Measurements from ENCODE around the gene NUDT5.
"Not testable (repeated sequence)": the region's sequence is repeated elsewhere in the genome, so short reads cannot be mapped to it uniquely, and the experiment has no call there.

Gene NUDT5

DNA sequence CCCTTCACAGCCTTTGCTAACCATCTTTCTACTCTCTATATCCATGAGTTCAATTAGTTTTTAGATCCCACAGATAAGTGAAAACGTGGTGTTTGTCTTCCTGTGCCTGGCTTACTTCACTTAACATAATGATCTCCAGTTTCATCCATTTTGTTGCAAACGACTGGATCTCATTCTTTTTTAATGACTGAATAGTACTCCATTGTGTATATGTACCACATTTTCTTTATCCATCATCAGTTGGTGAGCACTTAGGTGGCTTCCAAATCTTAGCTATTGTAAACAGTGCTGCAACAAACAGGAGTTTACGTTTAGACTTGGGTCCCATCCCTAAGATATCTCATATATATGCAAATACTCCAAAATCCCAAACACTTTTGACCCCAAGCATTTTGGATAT is 9.4 kb upstream of the NUDT5 start:
- DNase-seq (ENCODE audit: low spot score) = no peak

DNA sequence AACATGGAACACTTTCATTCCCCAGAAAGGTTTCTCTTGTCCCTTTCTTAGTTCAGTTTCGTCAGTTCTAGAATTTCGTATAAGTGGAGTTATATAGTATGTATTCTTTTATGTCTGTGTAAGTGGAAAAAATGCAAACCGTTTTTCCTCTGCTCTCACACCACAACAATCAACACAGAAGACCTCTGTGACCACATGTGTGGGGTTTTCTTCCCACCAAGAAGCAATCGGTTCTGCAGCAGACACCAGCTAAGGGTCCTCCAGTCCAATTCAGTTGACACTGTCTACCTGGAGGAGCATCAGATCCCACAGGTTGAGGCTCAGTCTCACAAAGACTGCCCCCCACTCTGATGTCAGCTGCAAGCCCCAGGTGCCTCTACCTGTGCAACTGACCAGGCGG is 6.5 kb upstream of the NUDT5 start:
- DNase-seq (ENCODE audit: low spot score) = no peak

DNA sequence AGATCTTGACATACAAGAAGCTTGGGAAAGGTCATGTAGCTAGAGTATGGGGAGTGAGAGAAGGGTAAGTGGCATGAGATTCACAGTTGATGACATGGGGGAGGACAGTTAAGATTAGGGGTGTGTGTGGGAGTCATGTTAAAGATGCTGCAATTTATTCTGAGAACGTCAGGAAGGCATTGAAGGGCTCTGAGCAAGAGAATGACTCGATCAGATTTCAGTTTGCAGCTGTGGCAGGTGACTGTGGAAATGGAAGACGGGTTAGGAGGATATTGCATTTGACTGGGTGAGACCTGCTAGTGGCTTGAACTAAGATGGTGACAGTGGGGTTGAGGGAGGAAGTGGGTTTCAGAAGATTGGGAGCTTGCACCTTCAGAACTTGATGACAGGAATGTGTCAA is 5.9 kb upstream of the NUDT5 start:
- DNase-seq (ENCODE audit: low spot score) = no peak

DNA sequence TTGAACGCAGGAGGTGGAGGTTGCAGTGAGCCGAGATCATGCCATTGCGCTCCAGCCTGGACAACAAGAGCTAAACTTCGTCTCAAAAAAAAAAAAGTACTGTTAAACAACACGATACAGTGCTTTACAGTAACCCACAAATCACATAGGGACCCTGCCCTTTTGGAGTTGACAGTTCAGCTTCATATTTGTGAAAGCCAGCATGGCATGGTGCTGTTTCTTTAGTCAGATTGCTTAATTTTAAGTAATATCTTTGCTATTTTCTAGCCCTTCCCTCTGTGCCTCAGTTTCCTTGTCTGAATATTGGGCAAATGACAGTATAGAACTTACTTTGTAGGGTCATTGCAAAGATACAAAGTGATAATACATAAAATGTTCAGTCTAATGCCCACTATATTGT is 5.2 kb upstream of the NUDT5 start:
- DNase-seq (ENCODE audit: low spot score) = no peak

DNA sequence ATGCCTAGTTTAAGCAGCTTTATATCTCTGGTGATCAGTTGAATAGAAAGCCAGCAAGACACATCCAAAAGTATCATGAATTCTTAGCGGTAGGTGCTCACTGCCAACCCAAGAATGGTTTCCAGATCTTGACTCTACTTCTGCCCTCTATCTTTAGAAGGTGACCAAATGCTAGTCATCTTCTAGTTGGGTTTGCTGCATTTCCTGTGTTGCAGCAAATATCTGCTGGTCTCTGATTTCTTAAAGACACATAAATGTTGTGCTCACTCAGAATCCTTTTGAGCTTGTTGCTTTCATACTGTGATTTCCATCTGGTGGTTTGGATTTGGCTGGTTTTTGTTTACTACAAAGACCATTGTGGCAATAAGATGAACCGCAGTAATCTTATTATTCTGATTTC is 2.5 kb upstream of the NUDT5 start:
- no peak for DNase-seq (ENCODE audit: low spot score)

DNA sequence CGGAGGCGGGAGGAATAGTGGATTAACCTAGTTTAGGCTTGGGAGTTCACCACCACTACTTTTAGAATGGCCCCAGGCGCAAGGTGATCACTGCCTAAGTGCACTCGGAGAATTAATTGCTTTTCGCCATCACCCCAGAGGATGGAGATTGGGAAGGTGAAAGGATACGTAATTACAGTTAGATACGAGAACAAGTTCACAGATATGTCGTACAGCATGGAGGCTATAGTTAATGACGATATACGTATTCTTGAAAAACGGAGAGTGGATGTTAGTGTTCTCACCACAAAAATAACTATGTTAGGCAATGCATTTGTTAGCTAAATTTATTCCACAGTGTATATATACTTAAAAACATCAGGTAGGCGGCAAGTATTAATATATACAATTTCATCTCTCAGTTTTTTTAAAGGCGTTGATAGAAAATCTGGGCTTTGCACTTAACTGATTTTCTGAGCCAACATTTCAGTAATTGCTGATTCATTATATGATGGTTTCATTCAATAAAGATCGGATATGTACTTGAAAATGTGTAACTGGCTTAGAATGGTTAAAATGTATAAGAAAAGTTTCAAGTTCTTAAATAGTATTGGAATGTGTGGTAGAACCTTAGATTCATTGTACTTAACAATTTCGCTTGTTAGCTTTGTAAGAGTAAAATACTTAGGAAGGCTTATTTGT is 980 bp upstream of the NUDT5 start:
- no peak for DNase-seq (ENCODE audit: low spot score)

DNA sequence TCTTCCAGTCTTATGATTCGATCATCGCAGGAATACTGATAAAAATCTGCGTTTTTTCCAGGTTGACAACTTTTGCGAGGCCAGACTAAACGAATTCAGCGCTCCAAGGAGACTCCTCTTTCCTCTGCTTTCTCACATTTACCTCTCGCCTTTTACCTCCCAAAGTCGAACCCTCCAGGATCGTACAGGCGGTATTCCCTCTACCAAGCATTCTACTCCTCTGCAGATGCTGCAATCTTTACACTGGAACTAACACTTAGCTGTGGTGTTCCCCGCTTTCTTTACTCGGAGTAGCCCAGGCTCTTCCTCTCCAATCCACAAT is 449 bp downstream of the NUDT5 start:
- no peak for DNase-seq (ENCODE audit: low spot score)

DNA sequence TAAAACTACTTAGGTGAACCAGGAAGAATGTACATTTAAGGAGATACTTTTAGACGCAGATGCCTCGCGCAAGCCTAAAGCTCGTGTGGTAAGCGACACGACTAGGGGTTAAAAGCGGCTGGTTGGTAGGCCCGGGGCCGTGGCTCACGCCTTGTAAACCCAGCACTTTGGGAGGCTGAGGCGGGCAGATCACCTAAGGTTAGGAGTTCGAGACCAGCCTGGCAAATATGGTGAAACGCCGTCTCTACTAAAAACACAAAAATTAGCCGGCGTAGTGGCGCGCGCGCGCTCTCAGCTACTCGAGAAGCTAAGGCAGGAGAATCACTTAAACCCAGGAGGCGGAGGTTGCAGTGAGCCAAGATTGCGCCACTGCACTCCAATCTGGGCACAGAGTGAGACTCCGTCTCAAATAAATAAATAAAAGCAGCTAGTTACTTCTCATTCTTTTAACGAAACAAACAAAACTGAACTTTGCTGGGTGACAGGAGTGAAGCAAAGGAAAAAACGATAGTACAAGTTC is 879 bp downstream of the NUDT5 start:
- peak; percentile 52 for DNase-seq (ENCODE audit: low spot score)

DNA sequence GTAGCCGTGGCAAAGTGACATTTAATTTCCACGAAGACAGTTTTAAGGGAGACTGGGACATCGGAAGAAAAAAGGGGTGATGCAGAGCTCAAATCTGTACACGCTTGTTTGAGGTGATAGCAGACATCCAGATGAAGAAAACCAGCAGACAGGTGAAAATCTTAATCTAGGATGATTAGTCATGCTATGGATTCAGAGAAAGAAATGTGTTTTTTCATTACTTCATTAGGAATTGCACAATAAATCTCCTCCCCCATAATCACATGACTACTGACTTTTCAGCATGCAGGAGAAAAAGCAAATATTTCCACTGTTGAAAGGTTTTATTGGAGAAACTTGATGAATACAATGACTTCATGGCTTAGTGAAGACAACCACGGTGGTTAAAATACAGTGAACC is 2.5 kb downstream of the NUDT5 start:
- no peak for DNase-seq (ENCODE audit: low spot score)

DNA sequence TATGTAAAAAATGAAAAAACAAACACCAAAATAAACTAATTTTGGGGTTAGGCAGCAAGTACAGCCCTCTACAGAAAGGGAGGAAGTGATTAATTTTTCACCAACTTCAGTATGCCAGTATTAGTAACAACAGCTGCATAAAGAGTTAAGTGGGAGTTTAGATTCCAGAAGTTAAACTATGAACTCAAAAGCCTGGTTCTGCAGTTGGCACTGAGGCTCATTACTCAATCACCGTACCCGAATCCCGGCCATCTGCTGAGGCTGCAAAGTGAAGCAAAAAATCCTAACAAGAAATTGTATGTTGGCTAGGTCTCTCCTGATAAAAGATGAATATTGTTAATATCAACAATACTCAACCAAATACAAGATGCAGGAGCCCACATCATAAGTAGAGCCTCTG is 4.0 kb downstream of the NUDT5 start:
- no peak for DNase-seq (ENCODE audit: low spot score)

DNA sequence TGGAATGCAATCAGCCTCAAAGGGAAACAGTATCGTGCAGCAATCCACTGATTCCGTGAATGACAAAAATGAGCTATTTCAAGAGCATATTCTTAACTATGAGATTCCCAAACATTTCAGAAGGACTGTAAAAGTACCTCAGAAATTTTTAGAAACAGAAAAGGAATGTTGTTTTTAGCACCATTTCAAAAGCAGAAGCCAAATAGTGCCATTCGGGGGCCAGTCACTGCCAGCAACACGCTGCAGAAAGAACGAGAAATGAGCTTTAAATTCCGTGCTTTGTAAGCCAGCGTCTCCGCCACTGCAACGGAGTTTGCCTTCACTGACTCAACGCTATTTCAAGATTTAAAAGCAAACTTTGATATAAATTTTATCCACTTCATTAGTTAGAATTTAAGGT is 6.3 kb downstream of the NUDT5 start:
- no peak for DNase-seq (ENCODE audit: low spot score)

DNA sequence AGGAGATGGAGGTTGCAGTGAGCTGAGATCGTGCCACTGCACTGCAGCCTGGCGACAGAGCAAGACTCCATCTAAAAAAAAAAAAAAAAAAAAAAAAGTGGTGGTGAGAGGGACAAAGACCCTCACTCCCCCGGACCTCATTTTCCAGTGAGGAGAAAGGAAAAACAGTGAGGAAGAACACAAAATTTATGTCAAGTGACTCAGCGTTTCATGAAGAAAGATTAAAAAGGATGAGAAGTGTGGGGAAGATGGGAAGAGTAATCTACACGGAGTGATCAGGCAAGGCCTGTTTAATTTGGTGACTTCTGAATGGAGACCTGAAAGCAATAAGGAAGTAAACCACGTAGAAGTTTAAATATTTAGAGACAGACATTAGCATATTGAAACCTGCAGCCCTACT is 7.0 kb downstream of the NUDT5 start:
- no peak for DNase-seq (ENCODE audit: low spot score)

DNA sequence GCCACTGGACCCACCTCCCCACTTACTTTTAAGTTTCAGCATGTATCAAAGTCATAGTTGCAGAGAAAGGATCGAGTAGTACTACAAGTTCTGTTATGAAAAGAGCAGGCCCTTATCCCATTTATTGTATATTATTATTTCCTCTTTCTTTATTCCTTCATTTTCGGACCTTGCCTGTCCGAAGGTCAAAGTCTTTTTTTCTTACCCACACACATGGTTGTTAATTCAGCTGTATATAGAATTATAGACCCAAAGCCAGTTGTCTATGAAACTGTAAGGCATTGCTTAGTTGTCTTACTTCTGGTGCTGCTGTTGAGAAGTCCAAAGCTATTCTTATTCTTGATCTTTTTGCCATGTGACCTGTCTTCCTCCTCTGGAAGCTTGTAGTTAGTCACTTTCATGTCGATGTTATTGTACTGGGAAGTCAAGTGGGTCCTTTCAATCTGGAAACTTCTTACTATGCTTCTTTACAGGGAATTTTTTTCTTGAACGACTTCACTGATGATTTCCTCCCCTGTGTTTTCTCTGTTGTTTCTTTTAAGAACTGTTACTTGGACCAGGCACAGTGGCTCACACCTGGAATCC is 8.3 kb downstream of the NUDT5 start:
- DNase-seq (ENCODE audit: low spot score) = no peak

DNA sequence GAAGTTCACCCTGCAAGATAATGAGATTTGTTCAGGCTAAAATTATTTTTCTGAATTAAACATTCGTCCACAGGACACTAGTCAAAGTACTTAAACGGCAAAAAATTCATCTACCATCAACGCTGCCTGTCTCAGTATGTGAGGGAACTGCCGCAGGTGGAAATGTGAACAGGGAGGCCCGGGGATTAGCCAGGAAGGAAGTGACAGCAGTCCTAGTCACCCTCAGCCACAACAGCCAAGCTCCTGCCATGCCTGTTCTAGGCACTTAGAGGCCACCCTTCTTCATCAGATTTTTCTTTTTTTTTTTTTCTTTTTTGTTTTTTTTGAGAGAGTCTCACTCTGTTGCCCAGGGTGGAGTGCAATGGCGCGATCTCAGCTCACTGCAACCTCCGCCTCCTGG is 9.4 kb downstream of the NUDT5 start:
- DNase-seq (ENCODE audit: low spot score) = no peak

DNA sequence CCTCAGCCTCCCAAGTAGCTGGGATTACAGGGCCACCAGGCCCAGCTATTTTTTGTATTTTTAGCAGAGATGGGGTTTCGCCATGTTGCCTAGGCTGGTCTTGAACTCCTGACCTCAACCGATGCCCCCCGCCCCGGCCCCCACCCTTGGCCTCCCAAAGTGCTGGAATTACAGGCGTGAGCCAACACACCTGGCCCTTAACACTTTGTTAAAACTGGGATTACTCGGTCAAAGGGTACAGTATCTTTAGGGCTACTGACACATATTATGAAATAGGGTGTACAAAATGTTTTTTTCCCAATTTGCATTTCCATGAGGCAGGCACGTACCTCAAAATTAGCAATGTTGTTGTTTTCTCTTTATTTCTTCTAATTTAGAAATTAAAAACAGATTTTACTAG is 11.5 kb downstream of the NUDT5 start:
- DNase-seq (ENCODE audit: low spot score) = no peak

DNA sequence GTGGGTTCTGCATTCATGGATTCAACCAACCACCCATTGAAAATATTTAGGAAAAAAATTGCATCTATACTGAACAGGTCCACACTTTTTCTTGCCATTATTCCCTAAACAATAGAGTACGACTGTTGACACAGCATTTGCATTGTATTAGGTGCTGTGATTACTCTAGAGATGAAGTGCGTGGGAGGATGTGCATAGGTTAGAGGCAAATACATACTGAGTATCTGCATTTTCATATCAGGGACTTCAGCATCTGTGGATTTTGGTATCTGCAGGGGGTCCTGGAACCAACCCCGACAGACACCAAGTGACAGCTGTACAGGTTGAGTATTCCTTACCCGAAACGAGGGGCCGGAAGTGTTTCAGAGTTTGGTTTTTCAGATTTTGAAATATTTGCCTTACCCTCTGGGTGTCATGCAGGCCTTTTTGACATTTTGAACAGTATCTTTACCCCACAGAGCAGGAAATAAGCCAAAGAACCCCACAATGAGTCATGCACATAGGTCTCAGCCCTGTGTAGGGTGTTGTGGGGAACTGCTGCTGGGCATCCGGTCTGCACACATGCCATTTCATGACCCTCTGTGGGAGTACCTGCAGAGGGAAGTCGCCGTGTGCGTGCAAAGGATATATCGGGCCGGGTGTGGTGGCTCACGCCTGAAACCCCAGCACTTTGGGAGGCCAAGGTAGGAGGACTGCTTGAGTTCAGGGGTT is 14.5 kb downstream of the NUDT5 start:
- DNase-seq (ENCODE audit: low spot score) = no peak

DNA sequence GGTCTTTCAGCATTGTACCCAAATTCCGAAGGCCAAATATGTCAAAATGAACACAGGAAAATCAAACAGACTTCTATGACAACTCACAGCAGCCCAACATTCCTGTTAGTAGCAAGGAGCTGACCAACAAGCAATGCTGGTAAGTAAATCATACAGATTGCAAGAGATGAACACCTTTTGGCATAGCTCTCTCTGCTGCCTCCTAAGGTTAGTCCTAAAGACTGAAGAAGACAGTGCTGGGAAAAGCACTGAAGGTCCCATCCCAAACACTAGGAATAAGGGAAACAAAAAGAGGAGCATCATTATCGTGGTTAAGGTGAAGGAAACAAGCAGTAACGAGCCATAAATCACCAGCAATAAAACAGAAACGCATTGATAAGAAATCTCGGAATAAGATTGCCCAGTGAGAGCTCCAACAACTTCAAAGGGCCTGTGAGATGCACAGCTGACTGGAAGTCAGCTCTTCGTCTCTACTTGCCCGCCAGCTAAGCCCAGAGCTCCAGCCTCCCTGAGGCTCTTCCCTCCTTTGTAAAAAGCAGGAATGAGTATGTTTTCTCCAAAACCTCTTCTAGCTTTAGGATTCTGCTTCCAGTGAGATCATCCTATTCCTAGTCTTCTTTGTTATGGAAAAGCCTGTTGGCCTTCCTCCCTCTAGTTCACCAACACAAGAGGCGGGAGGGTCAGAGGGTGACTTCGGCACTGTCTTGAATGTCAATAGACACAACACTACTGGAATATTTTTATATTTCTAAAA is 15.3 kb downstream of the NUDT5 start:
- DNase-seq (ENCODE audit: low spot score) = no peak

DNA sequence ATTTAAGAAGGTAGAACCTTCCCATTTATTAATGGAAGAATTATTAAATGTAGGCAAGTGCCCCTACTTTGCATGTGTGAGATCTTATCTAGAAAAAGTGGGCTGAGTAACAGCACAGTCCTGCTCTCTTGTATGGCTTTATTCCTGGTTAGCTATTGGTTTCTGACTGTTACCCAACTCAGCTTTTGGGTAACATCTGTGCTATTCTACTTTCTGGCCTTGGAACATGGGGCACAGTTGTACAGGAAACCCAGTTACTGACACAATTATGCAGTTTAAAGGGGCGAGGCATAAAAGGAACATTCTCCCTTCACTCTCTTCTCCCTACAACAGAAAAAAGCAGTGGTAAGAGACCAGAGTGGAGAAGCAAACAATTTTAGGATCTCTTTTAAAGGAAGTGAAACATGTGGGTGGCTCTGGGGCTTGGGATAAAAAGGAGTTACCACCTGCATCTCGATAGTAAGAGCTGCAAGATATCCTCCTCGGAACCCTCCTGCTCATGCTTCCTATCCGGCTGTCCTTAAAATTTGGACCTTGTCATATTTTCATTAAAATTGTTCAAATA is 16.0 kb downstream of the NUDT5 start:
- no peak for DNase-seq (ENCODE audit: low spot score)

DNA sequence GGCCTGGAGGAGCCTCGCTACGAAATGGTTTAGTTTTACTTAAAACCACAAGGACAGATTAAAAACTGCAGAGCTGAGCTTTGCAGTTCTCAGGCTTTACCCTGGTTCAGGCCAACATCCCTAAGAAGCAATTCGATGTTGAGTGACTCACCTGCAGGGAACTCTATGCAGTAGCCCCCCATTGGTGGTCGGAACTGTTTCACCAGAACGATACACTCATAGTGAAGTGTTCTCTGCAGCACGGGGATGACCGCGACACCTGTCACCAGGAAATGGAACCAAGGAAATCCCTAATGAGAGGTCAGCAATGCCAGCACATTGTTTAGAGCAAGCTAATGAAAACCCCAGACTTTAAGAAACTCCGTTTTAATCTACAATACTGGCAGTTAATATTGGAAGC is 18.0 kb downstream of the NUDT5 start:
- DNase-seq (ENCODE audit: low spot score) = no peak

DNA sequence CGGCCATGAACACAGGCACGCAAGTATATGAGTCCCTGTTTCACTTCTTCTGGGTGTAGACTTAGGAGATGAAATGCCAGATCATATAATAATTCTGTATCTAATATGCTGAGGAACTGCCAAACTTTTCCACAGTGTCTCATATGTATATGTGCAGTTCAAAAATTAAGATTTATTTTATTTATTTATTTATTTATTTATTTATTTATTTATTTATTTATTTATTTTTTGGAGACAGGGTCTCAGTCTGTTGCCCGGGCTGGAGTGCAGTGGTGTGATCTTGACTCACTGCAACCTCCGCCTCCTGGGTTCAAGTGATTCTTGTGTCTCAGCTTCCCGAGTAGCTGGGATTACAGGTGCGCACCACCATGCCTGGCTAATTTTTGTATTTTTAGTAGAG is 24.2 kb downstream of the NUDT5 start:
- DNase-seq (ENCODE audit: low spot score) = not testable (repeated sequence)

DNA sequence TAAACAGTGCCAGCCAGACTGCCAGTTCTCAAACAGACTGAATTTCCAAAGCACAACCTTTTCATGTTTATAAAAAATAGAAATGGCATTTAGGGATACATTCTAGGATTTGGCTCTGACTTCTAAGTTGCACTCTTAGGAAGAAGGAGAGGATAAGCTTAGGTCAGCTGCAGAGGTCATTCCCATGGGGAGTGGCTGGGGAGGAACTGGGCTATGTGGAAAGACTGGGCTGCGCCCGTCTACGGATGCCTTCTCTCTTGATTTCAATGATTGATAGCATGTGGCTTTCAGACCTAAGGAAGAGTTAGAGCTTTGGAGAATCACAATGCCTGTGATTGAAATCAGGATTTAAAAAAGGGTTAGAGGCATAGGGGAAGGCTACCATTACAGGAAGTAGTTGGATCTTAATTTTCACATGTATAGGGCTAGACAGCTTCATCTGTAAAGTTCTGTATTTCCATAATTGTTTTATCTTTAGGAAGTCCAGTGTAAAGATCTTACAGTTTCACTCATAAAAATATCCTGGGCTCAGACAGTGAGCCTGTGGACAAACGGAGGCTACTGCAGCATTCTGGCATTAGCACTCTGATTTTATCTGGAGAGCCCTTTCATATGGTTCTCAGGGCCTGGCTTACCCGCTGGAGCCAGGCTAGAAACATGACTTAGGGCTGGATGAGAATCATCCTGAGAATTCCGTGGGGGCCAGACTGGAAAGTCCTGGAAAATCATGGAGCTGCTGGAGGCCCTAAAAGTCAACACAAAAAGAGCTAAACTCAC is 29.5 kb downstream of the NUDT5 start:
- no peak for DNase-seq (ENCODE audit: low spot score)

DNA sequence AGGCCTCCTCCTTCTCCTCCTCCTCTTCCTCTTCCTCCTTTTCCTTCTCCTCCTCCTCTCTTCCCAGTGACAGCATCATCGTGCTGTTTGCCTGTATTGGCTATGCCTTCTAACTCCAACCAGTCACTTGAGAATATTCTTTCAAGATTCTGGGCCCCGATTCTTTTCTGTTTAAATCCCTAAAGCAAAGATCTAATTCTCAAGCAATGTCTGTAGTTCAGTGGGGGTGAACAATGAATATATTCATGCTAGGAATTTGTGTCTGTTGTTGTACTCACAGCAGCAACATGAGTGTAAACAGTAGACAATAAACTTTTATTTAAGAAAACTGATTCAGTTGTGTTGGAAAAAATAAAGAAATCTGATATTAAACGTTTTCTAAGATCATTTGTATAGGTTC is 30.7 kb downstream of the NUDT5 start:
- DNase-seq (ENCODE audit: low spot score) = no peak

All from ecto neural progenitor cell (in vitro differentiated cells).